ENCODE measurements around the gene FOXP3.

DNA sequence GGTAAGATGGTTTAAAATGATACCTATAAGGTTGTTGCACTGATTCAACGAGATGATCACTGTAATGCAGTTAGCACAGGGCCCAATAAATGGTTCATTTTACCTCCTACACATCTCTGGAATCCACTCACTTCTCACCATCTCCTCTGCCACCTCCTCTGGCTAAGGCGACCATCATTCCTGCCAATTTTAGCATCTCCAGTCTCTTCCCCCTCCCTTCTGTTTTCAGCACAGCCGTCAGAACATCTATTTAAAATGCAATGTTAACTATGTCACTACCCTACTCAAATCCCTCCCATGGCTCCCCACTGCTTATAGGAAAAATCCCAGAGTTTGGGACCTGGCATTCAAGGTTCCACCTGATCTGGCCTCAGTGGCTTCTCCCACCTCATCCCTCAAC is 61.0 kb downstream of the FOXP3 start:
- TF ChIP-seq CTCF (conservative IDR thresholded peaks at IDR 0.05; ENCODE audit: low read depth in 2 of 2), result no peak
- TF ChIP-seq EZH2phosphoT487 (IDR thresholded peaks at IDR 0.05; ENCODE audit: unreplicated experiment), result no peak
- TF ChIP-seq, protein P1, sequence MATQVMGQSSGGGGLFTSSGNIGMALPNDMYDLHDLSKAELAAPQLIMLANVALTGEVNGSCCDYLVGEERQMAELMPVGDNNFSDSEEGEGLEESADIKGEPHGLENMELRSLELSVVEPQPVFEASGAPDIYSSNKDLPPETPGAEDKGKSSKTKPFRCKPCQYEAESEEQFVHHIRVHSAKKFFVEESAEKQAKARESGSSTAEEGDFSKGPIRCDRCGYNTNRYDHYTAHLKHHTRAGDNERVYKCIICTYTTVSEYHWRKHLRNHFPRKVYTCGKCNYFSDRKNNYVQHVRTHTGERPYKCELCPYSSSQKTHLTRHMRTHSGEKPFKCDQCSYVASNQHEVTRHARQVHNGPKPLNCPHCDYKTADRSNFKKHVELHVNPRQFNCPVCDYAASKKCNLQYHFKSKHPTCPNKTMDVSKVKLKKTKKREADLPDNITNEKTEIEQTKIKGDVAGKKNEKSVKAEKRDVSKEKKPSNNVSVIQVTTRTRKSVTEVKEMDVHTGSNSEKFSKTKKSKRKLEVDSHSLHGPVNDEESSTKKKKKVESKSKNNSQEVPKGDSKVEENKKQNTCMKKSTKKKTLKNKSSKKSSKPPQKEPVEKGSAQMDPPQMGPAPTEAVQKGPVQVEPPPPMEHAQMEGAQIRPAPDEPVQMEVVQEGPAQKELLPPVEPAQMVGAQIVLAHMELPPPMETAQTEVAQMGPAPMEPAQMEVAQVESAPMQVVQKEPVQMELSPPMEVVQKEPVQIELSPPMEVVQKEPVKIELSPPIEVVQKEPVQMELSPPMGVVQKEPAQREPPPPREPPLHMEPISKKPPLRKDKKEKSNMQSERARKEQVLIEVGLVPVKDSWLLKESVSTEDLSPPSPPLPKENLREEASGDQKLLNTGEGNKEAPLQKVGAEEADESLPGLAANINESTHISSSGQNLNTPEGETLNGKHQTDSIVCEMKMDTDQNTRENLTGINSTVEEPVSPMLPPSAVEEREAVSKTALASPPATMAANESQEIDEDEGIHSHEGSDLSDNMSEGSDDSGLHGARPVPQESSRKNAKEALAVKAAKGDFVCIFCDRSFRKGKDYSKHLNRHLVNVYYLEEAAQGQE (IDR thresholded peaks at IDR 0.05; ENCODE audit: unreplicated experiment), result no peak
